ENCODE results near the gene PTPRN.

GRCh38 chr2:219266232-219266631, 43.0 kb downstream of the PTPRN start:
- no peak for TF ChIP-seq CTCF (IDR thresholded peaks at IDR 0.05)
- TF ChIP-seq EZH2 (IDR thresholded peaks at IDR 0.05) = no peak

All from neural progenitor cell (in vitro differentiated cells).